ENCODE measurements around the gene IER5. TPM values are rescaled to one million over a fixed set of nuclear protein-coding genes. Genes with fewer than 3 reads are reported as not detected.

Gene IER5
- total and polyA plus RNA-seq, 2 of the 13 experiments (the other 11 are each of a cell fraction or from before 2014, with no cell fraction given): 2.5 to 3.5 TPM

DNA sequence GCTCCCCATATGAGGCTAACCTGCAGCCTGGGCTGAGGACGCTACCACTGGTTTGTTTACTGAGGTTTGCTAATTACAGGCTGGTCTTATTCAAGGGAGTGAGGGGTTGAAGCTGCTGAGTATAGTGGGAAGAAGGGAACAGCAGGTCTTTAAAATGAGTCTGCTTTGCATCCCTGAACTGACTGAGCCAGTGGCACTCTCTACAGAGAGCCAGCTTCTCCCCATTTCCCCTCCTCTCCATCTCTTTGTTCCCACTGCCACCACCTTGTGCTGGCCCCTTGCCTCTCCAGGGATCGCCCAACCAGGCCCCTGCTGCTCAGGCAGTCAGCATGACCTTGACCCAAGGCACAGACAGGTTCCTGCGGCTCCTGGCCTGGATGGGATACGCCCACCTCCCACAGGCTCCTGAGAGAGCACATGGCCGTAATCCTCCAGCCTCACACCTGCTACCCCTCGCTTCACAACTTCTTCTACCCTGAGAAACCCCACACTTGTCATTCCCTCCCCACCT lies 45.0 kb downstream of the IER5 start:
- ChIA-PET POLR2A (interaction anchor here (0.7 to 1.2 kb wide), 6 partner anchors 8 to 43 kb away, joined by 3 to 5 read pairs (median 4); no protein-coding TSS in a partner anchor), CTCF (ENCODE audit: low intra/inter-chr PET ratio, low total read pairs) (no interaction called here)
- BruUV-seq (replicated peaks): no TSS peak
- Histone ChIP-seq H3K9me3 (ENCODE audit: low read length) (no peaks in the 10 kb centered on the region), H4K20me1 (ENCODE audit: insufficient read depth, low read length) (no peaks in the 10 kb centered on the region), H3K4me3 (replicated peaks in 1 of 3; ENCODE audit: insufficient read depth in 1 of 3, low read depth in 2 of 3, low read length in 3 of 3) (peak overlapping the region in 1 of 3 experiments; percentile 8; a peak in 1 of 6 replicates), H3K27me3 (ENCODE audit: control insufficient read depth in 1 of 2, insufficient read depth in 2 of 2, low read length in 2 of 2) (peaks cover 1 to 4% of the 10 kb centered on the region in 2 experiments; a peak in 1 of 5 replicates), H2AFZ (ENCODE audit: low read length) (no peak overlapping the region), H3K36me3 (replicated peaks in 1 of 2; ENCODE audit: control insufficient read depth in 1 of 2, insufficient read depth in 2 of 2, low read length in 2 of 2) (no peaks in the 10 kb centered on the region), H3K9ac (ENCODE audit: insufficient read depth, low read depth, low read length) (no peak overlapping the region), H3K27ac (ENCODE audit: extremely low read length, insufficient read depth, low read length) (no peak overlapping the region), H3K4me2 (ENCODE audit: low read depth, low read length) (peak overlapping the region; percentile 48), H3K4me1 (ENCODE audit: insufficient read depth, low read length) (peaks cover 55% of the 10 kb centered on the region), H3K79me2 (ENCODE audit: insufficient read depth, low read length) (no peaks in the 10 kb centered on the region)
- DNase-seq (ENCODE audit: low spot score) (peak; percentile 72), ATAC-seq (peak; percentile 79), FAIRE-seq (peak; percentile 76)
- WGBS (ENCODE audit: low lambda C conversion rate): 20% methylated on average over 5 of the region's 6 CpGs
- in situ Hi-C loops (cut with HindIII; ENCODE audit: extremely low pct_ligation_motif_present, low pct_unique_long_range_greater_than_20kb): loop anchor here (25.0 kb wide), 1 partner anchor 621 kb away; the partner anchor contains the start of gene ACBD6
- intact Hi-C loops (cut with micrococcal nuclease; ENCODE audit: unreplicated experiment): no loop called here
- TF ChIP-seq ZNF138 (CRISPR knock-in tag; IDR thresholded peaks at IDR 0.05; ENCODE audit: low read depth) (no peak), ZNF556 (CRISPR knock-in tag; IDR thresholded peaks at IDR 0.05; ENCODE audit: borderline replicate concordance) (no peak), ZNF441 (CRISPR knock-in tag; IDR thresholded peaks at IDR 0.05; ENCODE audit: borderline replicate concordance) (no peak), ZNF572 (CRISPR knock-in tag; IDR thresholded peaks at IDR 0.05) (no peak), ATF7 (IDR thresholded peaks at IDR 0.05) (no peak), ATF7 (CRISPR knock-in tag; IDR thresholded peaks at IDR 0.05) (no peak), HES4 (CRISPR knock-in tag; IDR thresholded peaks at IDR 0.05; ENCODE audit: borderline replicate concordance) (no peak), NR2F2 (IDR thresholded peaks at IDR 0.05; ENCODE audit: borderline replicate concordance, low read depth) (peak; percentile 57; the same call in 1 of the 2 replicates), SALL1 (CRISPR knock-in tag; IDR thresholded peaks at IDR 0.05) (peak; percentile 84), ZNF350 (CRISPR knock-in tag; IDR thresholded peaks at IDR 0.05; ENCODE audit: borderline replicate concordance, low read depth) (no peak), ZBTB7A (CRISPR knock-in tag; IDR thresholded peaks at IDR 0.05) (0 out of 2 replicates have a peak, but pooled peaks have one; percentile 39), NKX3-1 (CRISPR knock-in tag; IDR thresholded peaks at IDR 0.05) (no peak), SNRNP70 (IDR thresholded peaks at IDR 0.05; ENCODE audit: low read depth, low read length) (no peak), ZZZ3 (CRISPR knock-in tag; IDR thresholded peaks at IDR 0.05; ENCODE audit: borderline replicate concordance) (no peak)
- TF ChIP-seq, protein P1, sequence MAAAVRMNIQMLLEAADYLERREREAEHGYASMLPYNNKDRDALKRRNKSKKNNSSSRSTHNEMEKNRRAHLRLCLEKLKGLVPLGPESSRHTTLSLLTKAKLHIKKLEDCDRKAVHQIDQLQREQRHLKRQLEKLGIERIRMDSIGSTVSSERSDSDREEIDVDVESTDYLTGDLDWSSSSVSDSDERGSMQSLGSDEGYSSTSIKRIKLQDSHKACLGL (CRISPR knock-in tag; IDR thresholded peaks at IDR 0.05): peak; percentile 30; the same call in 1 of the 2 replicates
- TF ChIP-seq, protein P2, sequence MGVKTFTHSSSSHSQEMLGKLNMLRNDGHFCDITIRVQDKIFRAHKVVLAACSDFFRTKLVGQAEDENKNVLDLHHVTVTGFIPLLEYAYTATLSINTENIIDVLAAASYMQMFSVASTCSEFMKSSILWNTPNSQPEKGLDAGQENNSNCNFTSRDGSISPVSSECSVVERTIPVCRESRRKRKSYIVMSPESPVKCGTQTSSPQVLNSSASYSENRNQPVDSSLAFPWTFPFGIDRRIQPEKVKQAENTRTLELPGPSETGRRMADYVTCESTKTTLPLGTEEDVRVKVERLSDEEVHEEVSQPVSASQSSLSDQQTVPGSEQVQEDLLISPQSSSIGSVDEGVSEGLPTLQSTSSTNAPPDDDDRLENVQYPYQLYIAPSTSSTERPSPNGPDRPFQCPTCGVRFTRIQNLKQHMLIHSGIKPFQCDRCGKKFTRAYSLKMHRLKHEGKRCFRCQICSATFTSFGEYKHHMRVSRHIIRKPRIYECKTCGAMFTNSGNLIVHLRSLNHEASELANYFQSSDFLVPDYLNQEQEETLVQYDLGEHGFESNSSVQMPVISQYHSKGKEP (CRISPR knock-in tag; IDR thresholded peaks at IDR 0.05): no peak
- TF ChIP-seq, protein P3, sequence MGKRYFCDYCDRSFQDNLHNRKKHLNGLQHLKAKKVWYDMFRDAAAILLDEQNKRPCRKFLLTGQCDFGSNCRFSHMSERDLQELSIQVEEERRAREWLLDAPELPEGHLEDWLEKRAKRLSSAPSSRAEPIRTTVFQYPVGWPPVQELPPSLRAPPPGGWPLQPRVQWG (CRISPR knock-in tag; IDR thresholded peaks at IDR 0.05; ENCODE audit: borderline replicate concordance, low read depth): no peak
- TF ChIP-seq, protein P4, sequence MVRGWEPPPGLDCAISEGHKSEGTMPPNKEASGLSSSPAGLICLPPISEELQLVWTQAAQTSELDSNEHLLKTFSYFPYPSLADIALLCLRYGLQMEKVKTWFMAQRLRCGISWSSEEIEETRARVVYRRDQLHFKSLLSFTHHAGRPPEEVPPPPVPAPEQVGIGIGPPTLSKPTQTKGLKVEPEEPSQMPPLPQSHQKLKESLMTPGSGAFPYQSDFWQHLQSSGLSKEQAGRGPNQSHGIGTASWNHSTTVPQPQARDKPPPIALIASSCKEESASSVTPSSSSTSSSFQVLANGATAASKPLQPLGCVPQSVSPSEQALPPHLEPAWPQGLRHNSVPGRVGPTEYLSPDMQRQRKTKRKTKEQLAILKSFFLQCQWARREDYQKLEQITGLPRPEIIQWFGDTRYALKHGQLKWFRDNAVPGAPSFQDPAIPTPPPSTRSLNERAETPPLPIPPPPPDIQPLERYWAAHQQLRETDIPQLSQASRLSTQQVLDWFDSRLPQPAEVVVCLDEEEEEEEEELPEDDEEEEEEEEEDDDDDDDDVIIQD (CRISPR knock-in tag; IDR thresholded peaks at IDR 0.05; ENCODE audit: low read depth): no peak
